ENCODE data around the gene MTSS2.

The MTSS2 gene

DNA sequence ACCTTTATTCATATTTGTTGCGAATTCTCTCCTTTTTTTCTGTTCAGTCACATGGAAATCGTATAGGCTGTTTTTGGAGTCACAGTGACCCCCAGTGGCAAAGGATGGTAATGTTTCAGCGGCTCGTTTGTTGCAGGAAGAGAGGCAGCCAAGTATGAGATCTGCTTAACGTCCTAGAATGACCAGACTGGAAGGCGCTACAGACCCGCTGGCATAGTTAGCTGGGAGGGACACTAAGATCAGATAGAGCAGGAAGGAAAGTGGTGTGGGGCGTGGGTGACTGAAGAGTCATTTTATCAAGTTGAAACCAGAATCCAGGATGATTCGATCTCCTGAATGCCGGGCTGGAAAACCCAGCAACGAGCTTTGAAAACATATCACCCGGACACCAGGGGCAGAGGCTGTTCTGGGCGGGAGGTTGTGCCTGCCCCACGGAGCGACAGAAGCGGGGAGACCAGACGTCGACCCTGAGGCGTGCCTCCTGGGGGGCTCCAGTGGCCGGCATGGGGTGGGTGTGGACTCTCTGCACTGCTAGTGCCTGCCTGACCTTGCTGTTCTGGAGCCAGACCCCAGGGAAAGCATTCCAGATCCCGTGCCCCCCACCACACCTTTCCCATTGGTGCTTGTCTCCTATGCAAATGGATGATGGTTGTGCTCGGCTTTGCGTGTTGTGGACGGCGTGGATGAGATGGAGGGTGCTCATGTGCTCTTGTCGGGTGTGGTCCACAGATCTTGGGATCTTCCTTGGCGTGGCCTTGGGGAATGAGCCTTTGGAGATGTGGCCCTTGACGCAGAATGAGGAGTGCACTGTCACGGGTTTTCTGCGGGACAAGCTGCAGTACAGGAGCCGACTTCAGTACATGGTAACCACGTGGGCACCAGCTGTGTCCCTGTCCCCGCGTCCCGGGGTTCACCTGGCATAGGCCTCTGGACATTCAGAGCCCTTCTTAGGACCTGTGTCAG is 31.8 kb downstream of the MTSS2 start (continued):
- TF ChIP-seq SP7 (tag by site-specific recombination; IDR thresholded peaks at IDR 0.05) (0 out of 2 replicates have a peak, but pooled peaks have one; percentile 16), WT1 (tag by site-specific recombination; IDR thresholded peaks at IDR 0.05) (no peak), HOXD13 (CRISPR knock-in tag; IDR thresholded peaks at IDR 0.05; ENCODE audit: borderline replicate concordance) (no peak), KLF10 (tag by site-specific recombination; IDR thresholded peaks at IDR 0.05) (no peak), ZNF341 (tag by site-specific recombination; IDR thresholded peaks at IDR 0.05; ENCODE audit: low read depth) (peak; percentile 19; the same call in 1 of the 2 replicates), ZSCAN16 (tag by site-specific recombination; IDR thresholded peaks at IDR 0.05) (no peak), BCL11A (tag by site-specific recombination; IDR thresholded peaks at IDR 0.05; ENCODE audit: low read depth) (no peak), ZNF2 (tag by site-specific recombination; IDR thresholded peaks at IDR 0.05) (peak; percentile 41; the same call in 1 of the 2 replicates), ZSCAN30 (tag by site-specific recombination; IDR thresholded peaks at IDR 0.05) (no peak), ZNF112 (tag by site-specific recombination; IDR thresholded peaks at IDR 0.05) (no peak), ZNF623 (tag by site-specific recombination; IDR thresholded peaks at IDR 0.05) (no peak), ZNF670 (tag by site-specific recombination; IDR thresholded peaks at IDR 0.05; ENCODE audit: low read depth) (no peak), ZBTB20 (tag by site-specific recombination; IDR thresholded peaks at IDR 0.05) (peak; percentile 84)
- TF ChIP-seq, protein P1, sequence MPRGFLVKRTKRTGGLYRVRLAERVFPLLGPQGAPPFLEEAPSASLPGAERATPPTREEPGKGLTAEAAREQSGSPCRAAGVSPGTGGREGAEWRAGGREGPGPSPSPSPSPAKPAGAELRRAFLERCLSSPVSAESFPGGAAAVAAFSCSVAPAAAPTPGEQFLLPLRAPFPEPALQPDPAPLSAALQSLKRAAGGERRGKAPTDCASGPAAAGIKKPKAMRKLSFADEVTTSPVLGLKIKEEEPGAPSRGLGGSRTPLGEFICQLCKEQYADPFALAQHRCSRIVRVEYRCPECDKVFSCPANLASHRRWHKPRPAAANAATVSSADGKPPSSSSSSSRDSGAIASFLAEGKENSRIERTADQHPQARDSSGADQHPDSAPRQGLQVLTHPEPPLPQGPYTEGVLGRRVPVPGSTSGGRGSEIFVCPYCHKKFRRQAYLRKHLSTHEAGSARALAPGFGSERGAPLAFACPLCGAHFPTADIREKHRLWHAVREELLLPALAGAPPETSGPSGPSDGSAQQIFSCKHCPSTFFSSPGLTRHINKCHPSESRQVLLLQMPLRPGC (tag by site-specific recombination; IDR thresholded peaks at IDR 0.05), result no peak
- TF ChIP-seq, protein P2, sequence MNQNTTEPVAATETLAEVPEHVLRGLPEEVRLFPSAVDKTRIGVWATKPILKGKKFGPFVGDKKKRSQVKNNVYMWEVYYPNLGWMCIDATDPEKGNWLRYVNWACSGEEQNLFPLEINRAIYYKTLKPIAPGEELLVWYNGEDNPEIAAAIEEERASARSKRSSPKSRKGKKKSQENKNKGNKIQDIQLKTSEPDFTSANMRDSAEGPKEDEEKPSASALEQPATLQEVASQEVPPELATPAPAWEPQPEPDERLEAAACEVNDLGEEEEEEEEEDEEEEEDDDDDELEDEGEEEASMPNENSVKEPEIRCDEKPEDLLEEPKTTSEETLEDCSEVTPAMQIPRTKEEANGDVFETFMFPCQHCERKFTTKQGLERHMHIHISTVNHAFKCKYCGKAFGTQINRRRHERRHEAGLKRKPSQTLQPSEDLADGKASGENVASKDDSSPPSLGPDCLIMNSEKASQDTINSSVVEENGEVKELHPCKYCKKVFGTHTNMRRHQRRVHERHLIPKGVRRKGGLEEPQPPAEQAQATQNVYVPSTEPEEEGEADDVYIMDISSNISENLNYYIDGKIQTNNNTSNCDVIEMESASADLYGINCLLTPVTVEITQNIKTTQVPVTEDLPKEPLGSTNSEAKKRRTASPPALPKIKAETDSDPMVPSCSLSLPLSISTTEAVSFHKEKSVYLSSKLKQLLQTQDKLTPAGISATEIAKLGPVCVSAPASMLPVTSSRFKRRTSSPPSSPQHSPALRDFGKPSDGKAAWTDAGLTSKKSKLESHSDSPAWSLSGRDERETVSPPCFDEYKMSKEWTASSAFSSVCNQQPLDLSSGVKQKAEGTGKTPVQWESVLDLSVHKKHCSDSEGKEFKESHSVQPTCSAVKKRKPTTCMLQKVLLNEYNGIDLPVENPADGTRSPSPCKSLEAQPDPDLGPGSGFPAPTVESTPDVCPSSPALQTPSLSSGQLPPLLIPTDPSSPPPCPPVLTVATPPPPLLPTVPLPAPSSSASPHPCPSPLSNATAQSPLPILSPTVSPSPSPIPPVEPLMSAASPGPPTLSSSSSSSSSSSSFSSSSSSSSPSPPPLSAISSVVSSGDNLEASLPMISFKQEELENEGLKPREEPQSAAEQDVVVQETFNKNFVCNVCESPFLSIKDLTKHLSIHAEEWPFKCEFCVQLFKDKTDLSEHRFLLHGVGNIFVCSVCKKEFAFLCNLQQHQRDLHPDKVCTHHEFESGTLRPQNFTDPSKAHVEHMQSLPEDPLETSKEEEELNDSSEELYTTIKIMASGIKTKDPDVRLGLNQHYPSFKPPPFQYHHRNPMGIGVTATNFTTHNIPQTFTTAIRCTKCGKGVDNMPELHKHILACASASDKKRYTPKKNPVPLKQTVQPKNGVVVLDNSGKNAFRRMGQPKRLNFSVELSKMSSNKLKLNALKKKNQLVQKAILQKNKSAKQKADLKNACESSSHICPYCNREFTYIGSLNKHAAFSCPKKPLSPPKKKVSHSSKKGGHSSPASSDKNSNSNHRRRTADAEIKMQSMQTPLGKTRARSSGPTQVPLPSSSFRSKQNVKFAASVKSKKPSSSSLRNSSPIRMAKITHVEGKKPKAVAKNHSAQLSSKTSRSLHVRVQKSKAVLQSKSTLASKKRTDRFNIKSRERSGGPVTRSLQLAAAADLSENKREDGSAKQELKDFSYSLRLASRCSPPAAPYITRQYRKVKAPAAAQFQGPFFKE (tag by site-specific recombination; IDR thresholded peaks at IDR 0.05; ENCODE audit: borderline replicate concordance), result no peak
- TF ChIP-seq, protein P3, sequence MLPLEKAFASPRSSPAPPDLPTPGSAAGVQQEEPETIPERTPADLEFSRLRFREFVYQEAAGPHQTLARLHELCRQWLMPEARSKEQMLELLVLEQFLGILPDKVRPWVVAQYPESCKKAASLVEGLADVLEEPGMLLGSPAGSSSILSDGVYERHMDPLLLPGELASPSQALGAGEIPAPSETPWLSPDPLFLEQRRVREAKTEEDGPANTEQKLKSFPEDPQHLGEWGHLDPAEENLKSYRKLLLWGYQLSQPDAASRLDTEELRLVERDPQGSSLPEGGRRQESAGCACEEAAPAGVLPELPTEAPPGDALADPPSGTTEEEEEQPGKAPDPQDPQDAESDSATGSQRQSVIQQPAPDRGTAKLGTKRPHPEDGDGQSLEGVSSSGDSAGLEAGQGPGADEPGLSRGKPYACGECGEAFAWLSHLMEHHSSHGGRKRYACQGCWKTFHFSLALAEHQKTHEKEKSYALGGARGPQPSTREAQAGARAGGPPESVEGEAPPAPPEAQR (tag by site-specific recombination; IDR thresholded peaks at IDR 0.05), result no peak
- TF ChIP-seq, protein P4, sequence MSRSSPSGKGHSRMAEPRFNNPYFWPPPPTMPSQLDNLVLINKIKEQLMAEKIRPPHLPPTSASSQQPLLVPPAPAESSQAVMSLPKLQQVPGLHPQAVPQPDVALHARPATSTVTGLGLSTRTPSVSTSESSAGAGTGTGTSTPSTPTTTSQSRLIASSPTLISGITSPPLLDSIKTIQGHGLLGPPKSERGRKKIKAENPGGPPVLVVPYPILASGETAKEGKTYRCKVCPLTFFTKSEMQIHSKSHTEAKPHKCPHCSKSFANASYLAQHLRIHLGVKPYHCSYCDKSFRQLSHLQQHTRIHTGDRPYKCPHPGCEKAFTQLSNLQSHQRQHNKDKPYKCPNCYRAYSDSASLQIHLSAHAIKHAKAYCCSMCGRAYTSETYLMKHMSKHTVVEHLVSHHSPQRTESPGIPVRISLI (tag by site-specific recombination; IDR thresholded peaks at IDR 0.05), result peak; percentile 77; the same call in 1 of the 2 replicates
- TF ChIP-seq, protein P5, sequence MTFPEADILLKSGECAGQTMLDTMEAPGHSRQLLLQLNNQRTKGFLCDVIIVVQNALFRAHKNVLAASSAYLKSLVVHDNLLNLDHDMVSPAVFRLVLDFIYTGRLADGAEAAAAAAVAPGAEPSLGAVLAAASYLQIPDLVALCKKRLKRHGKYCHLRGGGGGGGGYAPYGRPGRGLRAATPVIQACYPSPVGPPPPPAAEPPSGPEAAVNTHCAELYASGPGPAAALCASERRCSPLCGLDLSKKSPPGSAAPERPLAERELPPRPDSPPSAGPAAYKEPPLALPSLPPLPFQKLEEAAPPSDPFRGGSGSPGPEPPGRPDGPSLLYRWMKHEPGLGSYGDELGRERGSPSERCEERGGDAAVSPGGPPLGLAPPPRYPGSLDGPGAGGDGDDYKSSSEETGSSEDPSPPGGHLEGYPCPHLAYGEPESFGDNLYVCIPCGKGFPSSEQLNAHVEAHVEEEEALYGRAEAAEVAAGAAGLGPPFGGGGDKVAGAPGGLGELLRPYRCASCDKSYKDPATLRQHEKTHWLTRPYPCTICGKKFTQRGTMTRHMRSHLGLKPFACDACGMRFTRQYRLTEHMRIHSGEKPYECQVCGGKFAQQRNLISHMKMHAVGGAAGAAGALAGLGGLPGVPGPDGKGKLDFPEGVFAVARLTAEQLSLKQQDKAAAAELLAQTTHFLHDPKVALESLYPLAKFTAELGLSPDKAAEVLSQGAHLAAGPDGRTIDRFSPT (tag by site-specific recombination; IDR thresholded peaks at IDR 0.05), result no peak
- TF ChIP-seq, protein P6, sequence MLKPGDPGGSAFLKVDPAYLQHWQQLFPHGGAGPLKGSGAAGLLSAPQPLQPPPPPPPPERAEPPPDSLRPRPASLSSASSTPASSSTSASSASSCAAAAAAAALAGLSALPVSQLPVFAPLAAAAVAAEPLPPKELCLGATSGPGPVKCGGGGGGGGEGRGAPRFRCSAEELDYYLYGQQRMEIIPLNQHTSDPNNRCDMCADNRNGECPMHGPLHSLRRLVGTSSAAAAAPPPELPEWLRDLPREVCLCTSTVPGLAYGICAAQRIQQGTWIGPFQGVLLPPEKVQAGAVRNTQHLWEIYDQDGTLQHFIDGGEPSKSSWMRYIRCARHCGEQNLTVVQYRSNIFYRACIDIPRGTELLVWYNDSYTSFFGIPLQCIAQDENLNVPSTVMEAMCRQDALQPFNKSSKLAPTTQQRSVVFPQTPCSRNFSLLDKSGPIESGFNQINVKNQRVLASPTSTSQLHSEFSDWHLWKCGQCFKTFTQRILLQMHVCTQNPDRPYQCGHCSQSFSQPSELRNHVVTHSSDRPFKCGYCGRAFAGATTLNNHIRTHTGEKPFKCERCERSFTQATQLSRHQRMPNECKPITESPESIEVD (tag by site-specific recombination; IDR thresholded peaks at IDR 0.05), result no peak
- TF ChIP-seq, protein P7, sequence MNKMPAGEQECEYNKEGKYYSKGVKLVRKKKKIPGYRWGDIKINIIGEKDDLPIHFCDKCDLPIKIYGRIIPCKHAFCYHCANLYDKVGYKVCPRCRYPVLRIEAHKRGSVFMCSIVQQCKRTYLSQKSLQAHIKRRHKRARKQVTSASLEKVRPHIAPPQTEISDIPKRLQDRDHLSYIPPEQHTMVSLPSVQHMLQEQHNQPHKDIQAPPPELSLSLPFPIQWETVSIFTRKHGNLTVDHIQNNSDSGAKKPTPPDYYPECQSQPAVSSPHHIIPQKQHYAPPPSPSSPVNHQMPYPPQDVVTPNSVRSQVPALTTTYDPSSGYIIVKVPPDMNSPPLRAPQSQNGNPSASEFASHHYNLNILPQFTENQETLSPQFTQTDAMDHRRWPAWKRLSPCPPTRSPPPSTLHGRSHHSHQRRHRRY (tag by site-specific recombination; IDR thresholded peaks at IDR 0.05), result no peak
- TF ChIP-seq, protein P8, sequence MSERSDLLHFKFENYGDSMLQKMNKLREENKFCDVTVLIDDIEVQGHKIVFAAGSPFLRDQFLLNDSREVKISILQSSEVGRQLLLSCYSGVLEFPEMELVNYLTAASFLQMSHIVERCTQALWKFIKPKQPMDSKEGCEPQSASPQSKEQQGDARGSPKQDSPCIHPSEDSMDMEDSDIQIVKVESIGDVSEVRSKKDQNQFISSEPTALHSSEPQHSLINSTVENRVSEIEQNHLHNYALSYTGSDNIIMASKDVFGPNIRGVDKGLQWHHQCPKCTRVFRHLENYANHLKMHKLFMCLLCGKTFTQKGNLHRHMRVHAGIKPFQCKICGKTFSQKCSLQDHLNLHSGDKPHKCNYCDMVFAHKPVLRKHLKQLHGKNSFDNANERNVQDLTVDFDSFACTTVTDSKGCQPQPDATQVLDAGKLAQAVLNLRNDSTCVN (tag by site-specific recombination; optimal IDR thresholded peaks at IDR 0.05), result no peak
